Astrocyte (in vitro differentiated cells and primary cell): ENCODE data around the gene ZNF653. TPM values are rescaled to one million over a fixed set of nuclear protein-coding genes. Genes with fewer than 3 reads are reported as not detected.

Experiments used
- DNase-seq: peaks from one replicate; pipeline ENCODE4 v3.0.0-alpha.2; 2010; ENCODE audit warnings: low read depth
- FAIRE-seq: peaks from 2 replicates; lab custom pipeline; 2011; peaks lifted over from hg19 to GRCh38; lab: Jason Lieb, UNC
- H2AFZ ChIP-seq: 2 replicates; pipeline ENCODE4 v1.6.0; 2012; ENCODE audit warnings: low read depth, low read length, inconsistent platforms
- H3K27ac ChIP-seq: 2 replicates; pipeline ENCODE4 v1.5.1; 2011; ENCODE audit warnings: low read depth, low read length, inconsistent platforms
- H3K27me3 ChIP-seq: 2 replicates; pipeline ENCODE4 v1.6.0; 2011; ENCODE audit warnings: low read length, inconsistent platforms; ENCODE audit not compliant: insufficient read depth
- H3K36me3 ChIP-seq: 2 replicates; pipeline ENCODE4 v1.5.1; 2011; ENCODE audit warnings: low read length, inconsistent platforms; ENCODE audit not compliant: insufficient read depth
- H3K4me1 ChIP-seq: 2 replicates; pipeline ENCODE4 v1.5.1; 2011; ENCODE audit warnings: low read length, inconsistent platforms; ENCODE audit not compliant: insufficient read depth
- H3K4me2 ChIP-seq: 2 replicates; pipeline ENCODE4 v1.6.0; 2012; ENCODE audit warnings: low read length, inconsistent platforms
- H3K4me3 ChIP-seq: 2 replicates; pipeline ENCODE4 v1.5.1; 2011; ENCODE audit warnings: low read depth, mild to moderate bottlenecking, low read length, inconsistent platforms; ENCODE audit not compliant: insufficient read depth
- H3K79me2 ChIP-seq: 2 replicates; pipeline ENCODE4 v1.6.0; 2012; ENCODE audit warnings: mild to moderate bottlenecking, low read length, inconsistent platforms; ENCODE audit not compliant: insufficient read depth
- H3K9ac ChIP-seq: 2 replicates; pipeline ENCODE4 v1.6.0; 2012; ENCODE audit warnings: mild to moderate bottlenecking, low read length, inconsistent platforms
- H3K9me3 ChIP-seq: 2 replicates; pipeline ENCODE4 v1.5.1; 2012; ENCODE audit warnings: low read depth, mild to moderate bottlenecking, low read length, inconsistent platforms; ENCODE audit not compliant: insufficient read depth
- H4K20me1 ChIP-seq: 2 replicates; pipeline ENCODE4 v1.6.0; 2012; ENCODE audit warnings: low read length, inconsistent platforms; ENCODE audit not compliant: insufficient read depth
- H3K27ac Mint-ChIP-seq: one replicate; pipeline ENCODE4 v1.8.0; 2021; ENCODE audit warnings: mild to moderate bottlenecking, mixed read lengths; ENCODE audit not compliant: unreplicated experiment
- H3K27me3 Mint-ChIP-seq: one replicate; pipeline ENCODE4 v1.8.0; 2021; ENCODE audit warnings: low read depth, mixed read lengths; ENCODE audit not compliant: unreplicated experiment
- H3K36me3 Mint-ChIP-seq: one replicate; pipeline ENCODE4 v1.8.0; 2021; ENCODE audit warnings: low read depth, mixed read lengths; ENCODE audit not compliant: unreplicated experiment
- H3K4me1 Mint-ChIP-seq: one replicate; pipeline ENCODE4 v1.8.0; 2021; ENCODE audit warnings: low read depth, mixed read lengths; ENCODE audit not compliant: unreplicated experiment
- H3K4me3 Mint-ChIP-seq: one replicate; pipeline ENCODE4 v1.8.0; 2021; ENCODE audit warnings: mild to moderate bottlenecking, moderate library complexity, mixed read lengths; ENCODE audit not compliant: unreplicated experiment
- H3K9me3 Mint-ChIP-seq: one replicate; pipeline ENCODE4 v1.8.0; 2021; ENCODE audit warnings: mild to moderate bottlenecking, mixed read lengths; ENCODE audit not compliant: unreplicated experiment
- CTCF ChIP-seq: IDR thresholded peaks from 2 replicates; pipeline ENCODE4 v1.5.1; 2011; ENCODE audit warnings: low read depth, mild to moderate bottlenecking, inconsistent platforms, low read length, moderate library complexity; ENCODE audit not compliant: insufficient read depth
- EZH2 ChIP-seq: IDR thresholded peaks from 2 replicates; pipeline ENCODE4 v1.6.1; 2012; ENCODE audit warnings: mild to moderate bottlenecking, low read length, inconsistent platforms; ENCODE audit not compliant: insufficient read depth
- total RNA-seq: library from RNA; stranded (reverse); gene quantifications from 2 replicates; pipeline ENCODE4 v1.2.1, GENCODE V29; 2021

ZNF653 gene
- total RNA-seq, 1 donor from 2014 or later, result 7.6 TPM

GRCh38 chr19:11538232-11539036, 32.8 kb upstream of the ZNF653 start, which contains the start of gene CNN1:
CNN1 (plus strand) TSS chr19:11538851; CDS start chr19:11538928, 77 bp downstream.
- Histone ChIP-seq H3K27ac (peak within 1 kb of the TSS; percentile 85), H3K4me1 (peaks cover 34% of the 10 kb centered on the region), H3K4me2 (peak within 1 kb of the TSS; percentile 99), H3K27me3 (no peaks in the 10 kb centered on the region), H3K4me3 (peak within 1 kb of the TSS; percentile 67), H3K9me3 (no peaks in the 10 kb centered on the region), H3K9ac (peak within 1 kb of the TSS; percentile 91), H3K79me2 (peaks cover 15% of the 10 kb centered on the region), H3K36me3 (peaks cover 3% of the 10 kb centered on the region), H4K20me1 (peaks cover 5% of the 10 kb centered on the region), H2AFZ (peak within 1 kb of the TSS; percentile 22)
- Mint-ChIP-seq H3K36me3 (no peaks in the 10 kb centered on the region), H3K27me3 (no peaks in the 10 kb centered on the region), H3K9me3 (no peaks in the 10 kb centered on the region), H3K4me1 (peaks cover 20% of the 10 kb centered on the region), H3K4me3 (peak within 1 kb of the TSS; percentile 80), H3K27ac (peak within 1 kb of the TSS; percentile 94)
- DNase-seq (peak; percentile 90), FAIRE-seq (peak; percentile 41)
- no peak for TF ChIP-seq EZH2
- TF ChIP-seq CTCF, result no peak

DNA sequence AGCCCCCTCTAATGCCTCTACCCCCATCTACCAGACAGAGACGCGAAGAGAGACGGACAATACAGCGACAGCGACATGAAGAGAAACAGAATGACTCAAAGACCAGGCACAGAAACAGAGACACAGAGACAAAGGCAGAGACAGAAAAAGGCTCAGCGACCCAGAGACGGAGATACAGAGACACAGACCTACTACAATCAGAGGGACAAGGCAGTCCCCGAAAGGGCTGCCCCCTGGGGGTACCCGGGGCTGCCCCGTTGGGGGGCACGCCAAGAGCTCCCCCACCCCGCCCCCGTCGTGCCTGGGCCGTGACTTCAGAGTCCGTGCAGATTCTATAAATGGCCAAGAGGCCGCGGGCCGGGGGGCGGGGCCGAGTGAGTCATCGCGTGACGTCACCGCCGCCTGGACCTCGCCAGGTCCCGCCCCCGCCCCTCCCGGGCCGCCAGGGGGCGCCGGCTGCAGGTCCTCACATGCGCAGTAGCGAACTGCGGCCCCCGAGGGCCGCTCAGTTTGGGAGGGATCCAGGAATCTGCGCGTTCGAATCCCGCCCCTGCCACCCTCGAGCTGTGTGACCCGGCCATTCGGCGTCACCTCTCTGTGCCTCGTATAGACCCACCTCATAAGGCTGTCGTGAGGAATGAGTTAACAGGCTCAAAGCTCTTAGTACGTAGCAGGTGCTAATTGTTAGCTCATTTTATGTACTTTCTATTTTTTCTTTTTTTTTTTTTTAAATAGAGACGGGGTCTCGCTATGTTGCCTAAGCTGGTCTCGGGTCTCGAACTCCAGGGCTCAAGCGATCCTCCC, 30.4 kb upstream of the ZNF653 start:
- H4K20me1 ChIP-seq, result peaks cover under 1% of the 10 kb centered on the region
- Mint-ChIP-seq H3K4me3 (peak overlapping the region; percentile 72), H3K27ac (peak overlapping the region; percentile 91), H3K9me3 (no peaks in the 10 kb centered on the region), H3K36me3 (no peaks in the 10 kb centered on the region), H3K4me1 (peaks cover 30% of the 10 kb centered on the region), H3K27me3 (no peaks in the 10 kb centered on the region)
- H3K9me3 ChIP-seq, result no peaks in the 10 kb centered on the region
- H3K4me2 ChIP-seq, result peak overlapping the region; percentile 82
- H2AFZ ChIP-seq, result peak overlapping the region; percentile 18
- peak overlapping the region; percentile 35 for H3K4me3 ChIP-seq
- H3K79me2 ChIP-seq, result peaks cover 11% of the 10 kb centered on the region
- TF ChIP-seq CTCF, result peak; percentile 66
- no peak for TF ChIP-seq EZH2
- H3K9ac ChIP-seq, result peak overlapping the region; percentile 80
- DNase-seq (peak; percentile 66), FAIRE-seq (no peak)
- H3K27ac ChIP-seq, result peak overlapping the region; percentile 84
- no peaks in the 10 kb centered on the region for H3K27me3 ChIP-seq
- no peaks in the 10 kb centered on the region for H3K36me3 ChIP-seq
- peaks cover 44% of the 10 kb centered on the region for H3K4me1 ChIP-seq
